Activated CD4-positive, alpha-beta T cell treated with anti-CD3 and anti-CD28 coated beads, Interleukin-2, amount 10 ng/mL, durations not matched to agents 7 days and 5 days (primary cell): ENCODE results near the gene FUT1. TPM values are rescaled to one million over a fixed set of nuclear protein-coding genes. Genes with fewer than 3 reads are reported as not detected.
"Not testable (repeated sequence)": the region's sequence is repeated elsewhere in the genome, so short reads cannot be mapped to it uniquely, and the experiment has no call there.

Experiments
- CTCF ChIA-PET: fragments of 350-600 bp; sonication (Branson Sonifier 250); formaldehyde crosslinking; loops from one replicate; lab custom pipeline; 2021; ENCODE audit warnings: antibody characterized with exemption; lab: Charles Lee
- POLR2A ChIA-PET: fragments of 350-600 bp; sonication (Branson Sonifier 250); formaldehyde crosslinking; loops from one replicate; lab custom pipeline; 2021; ENCODE audit warnings: antibody characterized with exemption; lab: Charles Lee
- DNase-seq: peaks from one replicate; pipeline ENCODE4 v3.0.0-alpha.2; 2020
- H3K27ac Mint-ChIP-seq: one replicate; pipeline ENCODE4 v1.8.0; 2021; ENCODE audit warnings: mild to moderate bottlenecking, moderate library complexity, mixed read lengths
- H3K27me3 Mint-ChIP-seq: one replicate; pipeline ENCODE4 v1.8.0; 2021; ENCODE audit warnings: mixed read lengths
- H3K36me3 Mint-ChIP-seq: one replicate; pipeline ENCODE4 v1.8.0; 2021; ENCODE audit warnings: low read depth, mixed read lengths
- H3K4me1 Mint-ChIP-seq: one replicate; pipeline ENCODE4 v1.8.0; 2021; ENCODE audit warnings: mixed read lengths
- H3K4me3 Mint-ChIP-seq: one replicate; pipeline ENCODE4 v1.8.0; 2021; ENCODE audit warnings: mild to moderate bottlenecking, moderate library complexity, mixed read lengths
- H3K9me3 Mint-ChIP-seq: one replicate; pipeline ENCODE4 v1.8.0; 2021; ENCODE audit warnings: mixed read lengths
- total RNA-seq, 2 experiments: library from RNA; stranded (reverse); gene quantifications; one replicate each; pipeline ENCODE4 v1.2.3, GENCODE V29; 2021

The FUT1 gene
- total RNA-seq, 2 experiments from 2014 or later: 0.10 to 0.23 TPM

- DNase-seq: no peak
- ChIA-PET POLR2A (no interaction called here), CTCF (interaction anchor here (1.2 to 2.2 kb wide), 2 partner anchors 11 to 58 kb away, joined by 5 to 8 read pairs; no protein-coding TSS in a partner anchor)
- Mint-ChIP-seq H3K9me3 (no peaks in the 10 kb centered on the region), H3K4me1 (peaks cover 5% of the 10 kb centered on the region), H3K27me3 (peaks cover 2% of the 10 kb centered on the region), H3K36me3 (no peaks in the 10 kb centered on the region), H3K4me3 (no peak overlapping the region), H3K27ac (no peak overlapping the region)
These were observed 32.1 kb upstream of the FUT1 start for GRCh38 chr19:48784527-48784926.

GRCh38 chr19:48780631-48781391 is 28.4 kb upstream of the FUT1 start:
- CTCF ChIA-PET: interaction anchor here (0.6 kb wide), 2 partner anchors 44 to 116 kb away, joined by 3 to 4 read pairs; no protein-coding TSS in a partner anchor
- Mint-ChIP-seq H3K27me3 (peaks cover 2% of the 10 kb centered on the region), H3K27ac (no peak overlapping the region), H3K9me3 (no peaks in the 10 kb centered on the region), H3K4me3 (no peak overlapping the region), H3K36me3 (no peaks in the 10 kb centered on the region), H3K4me1 (peaks cover 5% of the 10 kb centered on the region)
- DNase-seq: no peak
- POLR2A ChIA-PET: no interaction called here

GRCh38 chr19:48779636-48780035 is 27.2 kb upstream of the FUT1 start:
- Mint-ChIP-seq H3K9me3 (no peaks in the 10 kb centered on the region), H3K4me3 (no peak overlapping the region), H3K4me1 (peaks cover 5% of the 10 kb centered on the region), H3K36me3 (no peaks in the 10 kb centered on the region), H3K27ac (no peak overlapping the region), H3K27me3 (peaks cover 2% of the 10 kb centered on the region)
- POLR2A ChIA-PET: no interaction called here
- CTCF ChIA-PET: interaction anchor here (1.9 kb wide), 1 partner anchor 16 kb away, joined by 10 read pairs; no protein-coding TSS in a partner anchor
- DNase-seq: no peak

- no peak overlapping the region for H3K27ac Mint-ChIP-seq
- POLR2A ChIA-PET: no interaction called here
- CTCF ChIA-PET: interaction anchor here (0.7 to 1.9 kb wide), 3 partner anchors 11 to 66 kb away, joined by 3 to 10 read pairs (median 3); no protein-coding TSS in a partner anchor
- peaks cover 2% of the 10 kb centered on the region for H3K27me3 Mint-ChIP-seq
- peaks cover 3% of the 10 kb centered on the region for H3K4me1 Mint-ChIP-seq
- H3K36me3 Mint-ChIP-seq: no peaks in the 10 kb centered on the region
- no peak overlapping the region for H3K4me3 Mint-ChIP-seq
- no peak for DNase-seq
- H3K9me3 Mint-ChIP-seq: no peaks in the 10 kb centered on the region
These were observed 25.3 kb upstream of the FUT1 start for GRCh38 chr19:48777720-48778119.

- H3K36me3 Mint-ChIP-seq: no peaks in the 10 kb centered on the region
- ChIA-PET POLR2A (no interaction called here), CTCF (interaction anchor here (0.6 to 0.8 kb wide), 3 partner anchors 66 to 216 kb away, joined by 3 to 6 read pairs (median 3); partner anchors contain the start of gene GYS1)
These were observed 24.7 kb upstream of the FUT1 start for GRCh38 chr19:48777139-48777538.

GRCh38 chr19:48772503-48772953 is 20.1 kb upstream of the FUT1 start:
- peaks cover 18% of the 10 kb centered on the region for H3K27me3 Mint-ChIP-seq
- no peak overlapping the region for H3K27ac Mint-ChIP-seq
- H3K9me3 Mint-ChIP-seq: no peaks in the 10 kb centered on the region
- ChIA-PET POLR2A (no interaction called here), CTCF (interaction anchor here (0.7 kb wide), 1 partner anchor 9 kb away, joined by 3 read pairs; no protein-coding TSS in a partner anchor)
- no peak for DNase-seq
- H3K4me1 Mint-ChIP-seq: no peaks in the 10 kb centered on the region
- no peaks in the 10 kb centered on the region for H3K36me3 Mint-ChIP-seq
- no peak overlapping the region for H3K4me3 Mint-ChIP-seq

More at GRCh38 chr19:48777139-48777538, 24.7 kb upstream of the FUT1 start:
- Mint-ChIP-seq H3K4me3 (no peak overlapping the region), H3K27me3 (peaks cover 2% of the 10 kb centered on the region), H3K9me3 (no peaks in the 10 kb centered on the region), H3K27ac (no peak overlapping the region), H3K4me1 (no peaks in the 10 kb centered on the region)
- no peak for DNase-seq

- peaks cover 18% of the 10 kb centered on the region for H3K27me3 Mint-ChIP-seq
- no peaks in the 10 kb centered on the region for H3K9me3 Mint-ChIP-seq
- no peaks in the 10 kb centered on the region for H3K4me1 Mint-ChIP-seq
- POLR2A ChIA-PET: no interaction called here
- H3K36me3 Mint-ChIP-seq: no peaks in the 10 kb centered on the region
- H3K4me3 Mint-ChIP-seq: no peak overlapping the region
- CTCF ChIA-PET: interaction anchor here (0.5 to 1.2 kb wide), 3 partner anchors 17 to 57 kb away, joined by 3 read pairs; no protein-coding TSS in a partner anchor
- no peak for DNase-seq
- H3K27ac Mint-ChIP-seq: no peak overlapping the region
These were observed 18.5 kb upstream of the FUT1 start for GRCh38 chr19:48770734-48771472.

GRCh38 chr19:48770266-48770665 is 17.8 kb upstream of the FUT1 start:
- Mint-ChIP-seq H3K27ac (no peak overlapping the region), H3K4me3 (no peak overlapping the region), H3K9me3 (no peaks in the 10 kb centered on the region), H3K4me1 (no peaks in the 10 kb centered on the region), H3K36me3 (no peaks in the 10 kb centered on the region), H3K27me3 (peaks cover 20% of the 10 kb centered on the region)
- ChIA-PET CTCF (interaction anchor here (0.5 to 1.2 kb wide), 3 partner anchors 18 to 58 kb away, joined by 3 read pairs; no protein-coding TSS in a partner anchor), POLR2A (no interaction called here)
- DNase-seq: no peak

- Mint-ChIP-seq H3K27me3 (peaks cover 20% of the 10 kb centered on the region), H3K4me1 (no peaks in the 10 kb centered on the region), H3K27ac (no peak overlapping the region), H3K36me3 (no peaks in the 10 kb centered on the region), H3K9me3 (no peaks in the 10 kb centered on the region), H3K4me3 (no peak overlapping the region)
- ChIA-PET CTCF (interaction anchor here (1.1 kb wide), 1 partner anchor 22 kb away, joined by 4 read pairs; the partner anchor contains the start of gene IZUMO1), POLR2A (interaction anchor here (0.6 kb wide), 1 partner anchor 14 kb away, joined by 3 read pairs; the partner anchor contains the start of gene FGF21)
- no peak for DNase-seq
These were observed 16.7 kb upstream of the FUT1 start for GRCh38 chr19:48768994-48769713.

GRCh38 chr19:48768171-48768753 is 15.8 kb upstream of the FUT1 start:
- H3K4me3 Mint-ChIP-seq, CTCF ChIA-PET, POLR2A ChIA-PET, DNase-seq, H3K27ac Mint-ChIP-seq, H3K9me3 Mint-ChIP-seq, H3K36me3 Mint-ChIP-seq, H3K4me1 Mint-ChIP-seq: not testable (repeated sequence)
- H3K27me3 Mint-ChIP-seq: peaks cover 20% of the 10 kb centered on the region

GRCh38 chr19:48765816-48766215 is 13.4 kb upstream of the FUT1 start:
- CTCF ChIA-PET, DNase-seq, POLR2A ChIA-PET, H3K36me3 Mint-ChIP-seq, H3K4me1 Mint-ChIP-seq, H3K9me3 Mint-ChIP-seq, H3K27ac Mint-ChIP-seq, H3K4me3 Mint-ChIP-seq: not testable (repeated sequence)
- H3K27me3 Mint-ChIP-seq: peaks cover 21% of the 10 kb centered on the region
